ENCODE data around the gene HEXIM2.
"Not testable (repeated sequence)": the region's sequence is repeated elsewhere in the genome, so short reads cannot be mapped to it uniquely, and the experiment has no call there.

The HEXIM2 gene

GRCh38 chr17:45123076-45123770 lies 38.5 kb upstream of the HEXIM2 start:
- no peaks in the 10 kb centered on the region for H3K9me3 Mint-ChIP-seq
- no peak for DNase-seq
- no peaks in the 10 kb centered on the region for H3K4me1 Mint-ChIP-seq (ENCODE audit: low read depth)
- peaks cover 3% of the 10 kb centered on the region for H3K27me3 Mint-ChIP-seq
- H3K27ac Mint-ChIP-seq: no peak overlapping the region
- H3K4me3 Mint-ChIP-seq: no peak overlapping the region
- no peaks in the 10 kb centered on the region for H3K36me3 Mint-ChIP-seq (ENCODE audit: low read depth)

GRCh38 chr17:45123930-45124796 lies 37.5 kb upstream of the HEXIM2 start:
- H3K27ac Mint-ChIP-seq: no peak overlapping the region
- no peak overlapping the region for H3K4me3 Mint-ChIP-seq

GRCh38 chr17:45124797-45125122 lies 36.9 kb upstream of the HEXIM2 start:
- H3K4me3 Mint-ChIP-seq; H3K4me1 Mint-ChIP-seq (ENCODE audit: low read depth); H3K27me3 Mint-ChIP-seq; H3K36me3 Mint-ChIP-seq (ENCODE audit: low read depth); H3K27ac Mint-ChIP-seq; DNase-seq; H3K9me3 Mint-ChIP-seq: not testable (repeated sequence)

More at GRCh38 chr17:45123930-45124796, 37.5 kb upstream of the HEXIM2 start:
- no peaks in the 10 kb centered on the region for H3K36me3 Mint-ChIP-seq (ENCODE audit: low read depth)
- no peak for DNase-seq
- peaks cover 3% of the 10 kb centered on the region for H3K27me3 Mint-ChIP-seq
- H3K4me1 Mint-ChIP-seq (ENCODE audit: low read depth): no peaks in the 10 kb centered on the region
- H3K9me3 Mint-ChIP-seq: no peaks in the 10 kb centered on the region

- no peak for DNase-seq
- Mint-ChIP-seq H3K9me3 (no peaks in the 10 kb centered on the region), H3K4me1 (ENCODE audit: low read depth) (no peaks in the 10 kb centered on the region), H3K4me3 (no peak overlapping the region), H3K36me3 (ENCODE audit: low read depth) (no peaks in the 10 kb centered on the region), H3K27ac (no peak overlapping the region), H3K27me3 (peaks cover 3% of the 10 kb centered on the region)
These were observed 36.2 kb upstream of the HEXIM2 start for GRCh38 chr17:45125509-45125908.

- Mint-ChIP-seq H3K4me1 (ENCODE audit: low read depth) (no peaks in the 10 kb centered on the region), H3K9me3 (no peaks in the 10 kb centered on the region), H3K27me3 (peaks cover 4% of the 10 kb centered on the region), H3K4me3 (no peak overlapping the region), H3K27ac (no peak overlapping the region), H3K36me3 (ENCODE audit: low read depth) (no peaks in the 10 kb centered on the region)
- no peak for DNase-seq
These were observed 34.5 kb upstream of the HEXIM2 start for GRCh38 chr17:45127207-45127547.

GRCh38 chr17:45127548-45128300 lies 34.0 kb upstream of the HEXIM2 start:
- H3K27me3 Mint-ChIP-seq: peaks cover 4% of the 10 kb centered on the region
- no peak overlapping the region for H3K27ac Mint-ChIP-seq

GRCh38 chr17:45128331-45128730 lies 33.3 kb upstream of the HEXIM2 start:
- Mint-ChIP-seq H3K27me3 (peaks cover 4% of the 10 kb centered on the region), H3K4me1 (ENCODE audit: low read depth) (peaks cover 4% of the 10 kb centered on the region), H3K27ac (no peak overlapping the region), H3K4me3 (no peak overlapping the region), H3K36me3 (ENCODE audit: low read depth) (no peaks in the 10 kb centered on the region), H3K9me3 (no peaks in the 10 kb centered on the region)
- no peak for DNase-seq

More at GRCh38 chr17:45127548-45128300, 34.0 kb upstream of the HEXIM2 start:
- H3K9me3 Mint-ChIP-seq: no peaks in the 10 kb centered on the region
- no peak overlapping the region for H3K4me3 Mint-ChIP-seq
- H3K4me1 Mint-ChIP-seq (ENCODE audit: low read depth): no peaks in the 10 kb centered on the region
- DNase-seq: no peak
- no peaks in the 10 kb centered on the region for H3K36me3 Mint-ChIP-seq (ENCODE audit: low read depth)

- DNase-seq: no peak
- peaks cover 4% of the 10 kb centered on the region for H3K27me3 Mint-ChIP-seq
- no peak overlapping the region for H3K27ac Mint-ChIP-seq
- no peaks in the 10 kb centered on the region for H3K9me3 Mint-ChIP-seq
- no peaks in the 10 kb centered on the region for H3K36me3 Mint-ChIP-seq (ENCODE audit: low read depth)
- peaks cover 7% of the 10 kb centered on the region for H3K4me1 Mint-ChIP-seq (ENCODE audit: low read depth)
- H3K4me3 Mint-ChIP-seq: no peak overlapping the region
These were observed 32.7 kb upstream of the HEXIM2 start for GRCh38 chr17:45128989-45129388.

GRCh38 chr17:45129426-45129939 lies 32.2 kb upstream of the HEXIM2 start:
- H3K27me3 Mint-ChIP-seq: peaks cover 4% of the 10 kb centered on the region
- H3K4me3 Mint-ChIP-seq: no peak overlapping the region

GRCh38 chr17:45129940-45130680 lies 31.6 kb upstream of the HEXIM2 start:
- DNase-seq: no peak
- H3K9me3 Mint-ChIP-seq: no peaks in the 10 kb centered on the region
- H3K4me1 Mint-ChIP-seq (ENCODE audit: low read depth): peaks cover 7% of the 10 kb centered on the region
- H3K36me3 Mint-ChIP-seq (ENCODE audit: low read depth): no peaks in the 10 kb centered on the region
- no peak overlapping the region for H3K4me3 Mint-ChIP-seq
- peaks cover 4% of the 10 kb centered on the region for H3K27me3 Mint-ChIP-seq
- no peak overlapping the region for H3K27ac Mint-ChIP-seq

More at GRCh38 chr17:45129426-45129939, 32.2 kb upstream of the HEXIM2 start:
- Mint-ChIP-seq H3K4me1 (ENCODE audit: low read depth) (peaks cover 7% of the 10 kb centered on the region), H3K36me3 (ENCODE audit: low read depth) (no peaks in the 10 kb centered on the region), H3K27ac (no peak overlapping the region), H3K9me3 (no peaks in the 10 kb centered on the region)
- DNase-seq: no peak

GRCh38 chr17:45130681-45131615 lies 30.7 kb upstream of the HEXIM2 start:
- Mint-ChIP-seq H3K9me3 (no peaks in the 10 kb centered on the region), H3K36me3 (ENCODE audit: low read depth) (peaks cover 2% of the 10 kb centered on the region), H3K4me3 (peak overlapping the region; percentile 72), H3K4me1 (ENCODE audit: low read depth) (peaks cover 12% of the 10 kb centered on the region), H3K27me3 (peaks cover 4% of the 10 kb centered on the region), H3K27ac (no peak overlapping the region)
- DNase-seq: no peak

GRCh38 chr17:45131616-45132319 lies 29.9 kb upstream of the HEXIM2 start:
- H3K36me3 Mint-ChIP-seq (ENCODE audit: low read depth): peaks cover 2% of the 10 kb centered on the region
- DNase-seq: peak; percentile 73
- no peaks in the 10 kb centered on the region for H3K9me3 Mint-ChIP-seq
- no peak overlapping the region for H3K27ac Mint-ChIP-seq
- peak overlapping the region; percentile 72 for H3K4me3 Mint-ChIP-seq
- peaks cover 20% of the 10 kb centered on the region for H3K4me1 Mint-ChIP-seq (ENCODE audit: low read depth)
- peaks cover 4% of the 10 kb centered on the region for H3K27me3 Mint-ChIP-seq

- Mint-ChIP-seq H3K27me3 (peaks cover 4% of the 10 kb centered on the region), H3K4me1 (ENCODE audit: low read depth) (peaks cover 20% of the 10 kb centered on the region), H3K4me3 (peak within 1 kb of the TSS; percentile 83), H3K9me3 (no peaks in the 10 kb centered on the region), H3K27ac (peak within 1 kb of the TSS; percentile 88), H3K36me3 (ENCODE audit: low read depth) (peaks cover 2% of the 10 kb centered on the region)
- no peak for DNase-seq
These were observed 29.4 kb upstream of the HEXIM2 start, which contains the start of gene PLCD3 for GRCh38 chr17:45132320-45132571. Gene PLCD3, minus strand, starts transcription at chr17:45132515. Its CDS starts 105 bp downstream, at chr17:45132410.

All from activated T-cell treated with anti-CD3 and anti-CD28 coated beads, Interleukin-2, amount 50 U/mL, for 24 hours (primary cell).